HFF-Myc (cell line): ENCODE results near the gene SLC2A6.

Experiments
- DNase-seq: peaks from one replicate; pipeline ENCODE4 v3.0.0-alpha.2; 2011; ENCODE audit warnings: low read depth; ENCODE audit errors: extremely low read depth
- H3K4me3 ChIP-seq: replicated peaks from 2 replicates; pipeline ENCODE4 v1.5.1; 2011; ENCODE audit warnings: low read depth, mild to moderate bottlenecking, control low read depth, low read length
- CTCF ChIP-seq: IDR thresholded peaks from 2 replicates; pipeline ENCODE4 v1.5.1; 2012; ENCODE audit warnings: mild to moderate bottlenecking, low read depth, low read length, control low read depth; ENCODE audit errors: missing control alignments

SLC2A6 gene

GRCh38 chr9:133475292-133476012, 3.4 kb downstream of the SLC2A6 start:
- no peak for TF ChIP-seq CTCF

GRCh38 chr9:133474853-133475252, 4.0 kb downstream of the SLC2A6 start:
- no peak overlapping the region for H3K4me3 ChIP-seq
- DNase-seq, result no peak
- no peak for TF ChIP-seq CTCF

More at GRCh38 chr9:133475292-133476012, 3.4 kb downstream of the SLC2A6 start:
- DNase-seq, result no peak
- H3K4me3 ChIP-seq, result no peak overlapping the region

- H3K4me3 ChIP-seq, result no peak overlapping the region
- TF ChIP-seq CTCF, result no peak
- DNase-seq, result no peak
Measured at GRCh38 chr9:133474215-133474614, 4.7 kb downstream of the SLC2A6 start.

GRCh38 chr9:133473743-133474142, 5.2 kb downstream of the SLC2A6 start:
- no peak overlapping the region for H3K4me3 ChIP-seq
- DNase-seq, result no peak
- TF ChIP-seq CTCF, result no peak

GRCh38 chr9:133472753-133473378, 6.0 kb downstream of the SLC2A6 start:
- H3K4me3 ChIP-seq, result no peak overlapping the region
- DNase-seq, result no peak
- no peak for TF ChIP-seq CTCF

- no peak overlapping the region for H3K4me3 ChIP-seq
- DNase-seq, result no peak
- no peak for TF ChIP-seq CTCF
Measured at GRCh38 chr9:133472277-133472645, 6.6 kb downstream of the SLC2A6 start.
